Brain pericyte (primary cell): ENCODE measurements around the gene TEX261.
"Not testable (repeated sequence)": the region's sequence is repeated elsewhere in the genome, so short reads cannot be mapped to it uniquely, and the experiment has no call there.

Experiments
- DNase-seq: peaks from one replicate; pipeline ENCODE4 v3.0.0-alpha.2; 2012; ENCODE audit warnings: low read depth, low spot score

Gene TEX261

DNA sequence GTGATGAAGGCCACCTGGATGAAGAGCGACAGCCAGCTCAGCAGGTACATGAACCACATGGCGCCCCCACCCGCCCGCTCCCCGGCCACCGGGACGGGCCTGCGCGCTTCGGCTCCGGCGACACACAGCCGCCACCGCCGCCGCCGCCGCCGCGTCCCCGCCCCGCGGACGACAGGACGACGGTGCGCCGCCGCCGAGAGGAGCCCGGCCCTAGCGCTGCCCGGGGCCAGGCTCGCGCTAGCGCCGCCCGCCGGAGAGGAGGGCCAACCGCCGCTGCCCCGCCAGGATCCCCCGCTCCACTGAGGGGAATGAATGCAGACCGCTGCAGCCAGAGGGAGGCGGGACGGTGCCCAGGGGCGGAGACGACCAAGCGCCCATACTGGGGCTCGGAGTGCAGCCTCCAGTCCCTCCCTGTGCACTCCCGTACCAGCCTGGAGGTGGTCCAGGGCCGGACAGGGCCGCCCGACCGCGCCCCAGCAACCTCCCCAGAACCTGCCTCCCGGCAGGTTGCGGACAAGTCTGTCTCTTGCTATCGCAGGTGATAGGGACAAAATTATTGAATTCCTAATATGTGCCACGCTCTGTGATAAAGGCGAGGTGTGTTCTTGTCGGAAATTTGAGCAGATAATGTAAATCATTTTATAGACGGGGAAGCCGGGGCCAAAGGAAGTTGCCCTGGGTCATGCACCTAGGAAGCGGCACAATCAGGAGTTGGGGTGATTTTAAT lies at the start of gene TEX261:
Gene TEX261 (minus strand): TSS at position 175 of the 727 bp plus-strand sequence. CDS start 116 bp downstream, at position 59.
- peak; percentile 44 for DNase-seq

DNA sequence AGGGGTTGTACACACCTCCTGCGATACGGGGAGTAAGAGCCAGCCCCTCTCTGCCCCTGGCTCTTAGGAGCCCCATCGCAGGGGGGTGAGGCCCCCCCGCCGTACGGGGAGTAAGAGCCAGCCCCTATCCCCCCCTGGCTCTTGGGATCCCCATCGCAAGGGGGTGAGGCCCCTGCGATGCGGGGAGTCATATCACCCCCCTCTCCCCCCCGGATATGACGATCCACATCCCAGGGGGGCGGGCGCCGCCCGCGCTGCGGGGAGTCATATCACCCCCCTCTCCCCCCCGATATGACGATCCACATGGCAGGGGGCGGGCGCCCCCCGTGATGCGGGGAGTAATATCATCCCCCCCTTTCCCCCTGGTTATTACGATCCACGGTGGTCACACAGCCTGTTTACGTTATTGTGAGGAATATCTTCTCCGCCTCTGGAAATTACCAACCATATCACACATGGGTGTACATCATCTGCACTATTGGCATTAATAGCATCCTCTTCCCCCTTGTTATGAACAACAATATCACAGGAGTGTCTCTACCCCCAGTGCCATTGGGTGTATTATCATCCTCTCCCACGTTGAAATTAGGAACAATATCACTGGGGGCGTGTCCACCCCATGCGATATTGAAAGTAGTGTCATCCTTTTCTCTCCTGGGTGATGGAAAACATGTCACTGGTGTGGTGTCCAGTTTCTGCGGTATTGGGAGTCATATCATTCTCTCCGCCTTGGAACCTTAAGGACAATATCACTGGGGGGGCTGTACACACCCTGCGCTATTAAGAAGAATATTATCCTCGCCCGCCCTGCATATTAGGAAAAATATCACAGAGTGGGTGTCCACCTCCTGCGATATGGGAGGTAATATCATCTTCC lies 49.1 kb upstream of the TEX261 start:
- DNase-seq: no peak

DNA sequence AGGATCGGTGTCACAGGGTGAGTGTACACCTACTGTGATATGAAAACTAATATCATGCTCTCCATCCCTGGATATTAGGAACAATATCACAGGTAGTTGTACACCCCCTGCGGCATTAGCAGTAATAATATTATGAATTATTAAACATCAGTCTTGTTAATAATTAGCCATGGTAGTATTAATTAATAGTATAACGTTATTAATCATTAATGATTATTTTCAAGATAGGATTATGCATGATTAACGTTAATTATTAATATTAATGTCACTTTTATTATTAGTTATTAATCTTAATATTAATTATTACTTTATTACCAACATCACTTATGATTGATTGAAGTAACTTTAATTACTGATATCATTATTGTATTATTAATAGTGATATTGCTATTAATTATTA lies 47.6 kb upstream of the TEX261 start:
- DNase-seq: no peak

DNA sequence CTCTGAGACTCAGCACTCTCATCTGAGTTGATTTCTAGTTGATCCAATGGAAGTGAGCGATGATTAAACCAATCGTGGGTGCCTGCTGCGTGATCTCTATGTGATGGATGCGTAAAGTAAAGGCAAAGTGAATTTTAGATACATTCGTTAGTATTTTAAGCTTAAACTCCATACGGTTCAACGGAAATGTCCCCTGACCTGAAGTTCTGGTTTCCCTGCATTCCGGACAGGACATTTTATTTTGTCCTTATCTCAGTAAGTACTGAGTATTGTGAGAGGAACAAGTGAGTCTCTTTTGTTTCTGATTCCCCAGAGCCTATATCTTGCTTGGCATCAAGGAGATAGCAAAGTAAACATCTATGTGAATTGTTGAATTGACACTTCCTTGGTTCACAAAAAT lies 41.6 kb upstream of the TEX261 start:
- not testable (repeated sequence) for DNase-seq

DNA sequence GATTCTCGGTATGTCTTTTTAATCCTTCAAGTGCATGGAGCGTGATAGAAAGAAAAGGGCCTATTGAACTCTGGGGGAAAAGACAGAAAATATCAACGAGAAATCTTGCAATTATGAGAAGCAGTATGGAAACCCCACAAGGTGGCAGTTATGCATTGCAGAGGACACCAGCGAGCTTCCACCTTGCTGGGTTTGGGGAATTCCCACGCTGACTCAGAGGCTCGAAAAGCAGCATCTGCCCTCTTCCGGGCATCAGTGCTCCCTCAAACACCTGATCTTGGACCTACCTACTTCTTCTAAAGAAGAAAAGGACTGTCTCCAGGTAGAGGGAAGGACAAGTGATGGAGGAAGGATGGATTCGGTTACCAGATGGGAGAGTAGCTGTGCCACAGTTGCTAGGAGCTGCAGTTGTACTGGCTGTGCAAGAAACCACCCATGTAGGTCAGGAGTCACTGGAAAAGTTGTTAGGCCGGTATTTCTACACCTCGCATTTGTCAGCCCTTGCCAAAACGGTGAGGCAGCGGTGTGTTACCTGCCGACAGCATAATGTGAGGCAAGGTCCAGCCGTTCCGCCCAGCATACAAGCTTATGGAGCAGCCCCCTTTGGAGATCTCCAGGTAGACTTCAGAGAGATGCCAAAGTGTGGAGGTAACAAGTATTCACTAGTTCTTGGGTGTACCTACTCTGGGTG lies 29.0 kb upstream of the TEX261 start:
- DNase-seq: not testable (repeated sequence)

DNA sequence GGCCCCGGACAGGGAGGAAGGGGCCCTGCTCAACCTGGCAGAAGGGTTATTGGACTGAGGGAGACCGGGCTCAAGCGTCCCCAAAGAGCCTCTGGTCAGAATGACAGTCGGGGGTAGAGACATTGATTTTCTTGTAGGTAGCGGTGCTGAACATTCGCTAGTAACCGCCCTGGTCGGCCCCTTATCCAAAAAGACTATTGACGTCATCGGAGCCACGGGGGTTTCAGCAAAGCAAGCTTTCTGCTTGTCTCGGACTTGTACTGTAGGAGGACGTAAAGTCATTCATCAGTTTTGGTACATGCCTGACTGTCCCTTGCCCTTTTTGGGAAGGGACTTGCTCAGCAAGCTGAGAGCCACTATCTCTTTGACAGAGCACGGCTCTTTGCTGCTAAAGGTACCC lies 26.7 kb upstream of the TEX261 start:
- not testable (repeated sequence) for DNase-seq

DNA sequence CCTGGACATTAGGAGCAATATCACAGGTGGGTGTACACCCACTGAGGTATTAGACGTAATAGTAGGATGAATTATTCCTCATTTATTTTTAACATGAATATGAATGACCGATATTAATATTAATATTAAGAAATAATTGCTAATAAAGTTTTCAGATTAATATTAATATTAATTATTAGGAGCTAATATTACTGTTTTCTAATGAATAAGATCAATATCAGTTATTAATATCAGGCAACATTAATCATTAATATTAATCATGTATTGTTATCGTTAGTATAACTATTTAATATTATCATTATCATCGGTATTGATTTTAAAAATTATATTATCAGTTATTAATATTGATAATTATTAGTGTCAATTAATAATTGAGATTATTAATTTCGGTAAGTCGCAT lies 25.3 kb upstream of the TEX261 start:
- not testable (repeated sequence) for DNase-seq

DNA sequence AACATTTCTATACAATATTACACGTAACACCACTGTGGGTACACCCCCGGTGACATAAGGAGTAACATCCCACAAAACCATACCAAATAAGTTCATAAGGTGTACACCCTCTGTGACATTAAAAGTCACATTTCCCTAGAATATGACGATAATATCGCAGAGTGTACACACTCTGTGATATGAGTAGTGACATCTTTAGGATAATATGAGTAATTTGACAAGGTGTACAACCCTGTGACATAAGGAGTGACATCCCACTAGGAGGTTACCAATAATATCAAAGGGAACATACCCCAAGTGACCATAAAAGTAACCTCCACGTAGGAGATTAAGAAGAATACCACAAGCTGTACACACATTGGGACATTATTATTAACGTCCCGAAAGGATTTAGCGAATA lies 24.0 kb upstream of the TEX261 start:
- DNase-seq: no peak

DNA sequence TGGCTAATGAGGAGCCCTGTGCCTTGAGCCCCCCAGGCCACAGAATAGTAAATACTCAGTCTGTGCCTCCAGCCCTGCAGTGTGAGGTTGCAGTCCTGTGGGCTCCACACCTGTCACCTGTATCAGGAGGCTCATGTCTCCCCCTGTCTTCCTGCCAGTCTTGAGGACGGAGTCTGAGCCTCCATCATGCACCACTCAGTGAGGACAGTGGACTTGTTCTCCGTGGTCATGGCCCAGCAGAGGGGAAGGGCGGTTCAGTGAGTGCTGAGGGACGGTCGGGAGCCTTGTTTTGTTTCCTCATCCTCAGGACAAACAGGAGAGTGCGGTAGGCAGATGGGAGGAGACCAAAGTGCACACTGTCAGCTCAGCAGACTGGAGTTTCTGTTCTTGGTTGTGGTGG lies 17.1 kb upstream of the TEX261 start:
- DNase-seq: not testable (repeated sequence)

DNA sequence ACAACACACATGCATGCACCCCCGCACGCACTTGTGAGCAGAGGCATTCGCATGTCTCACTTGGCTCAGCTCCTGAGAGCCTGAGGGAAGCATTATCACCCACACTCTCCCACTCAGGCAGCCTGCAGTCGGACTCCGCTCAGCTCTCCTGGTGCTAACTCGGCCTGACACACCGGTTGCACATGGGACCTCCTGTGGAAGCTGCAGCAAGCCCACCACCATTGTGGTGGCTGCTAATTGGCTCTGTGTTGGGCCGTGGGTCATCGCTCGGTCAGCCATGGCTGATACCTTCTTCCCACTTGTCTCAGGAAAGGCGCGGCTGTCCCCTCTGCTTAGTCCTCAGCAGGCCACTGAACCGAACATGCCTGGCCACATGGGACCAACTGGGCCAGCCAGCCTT lies 13.7 kb upstream of the TEX261 start:
- DNase-seq: no peak

DNA sequence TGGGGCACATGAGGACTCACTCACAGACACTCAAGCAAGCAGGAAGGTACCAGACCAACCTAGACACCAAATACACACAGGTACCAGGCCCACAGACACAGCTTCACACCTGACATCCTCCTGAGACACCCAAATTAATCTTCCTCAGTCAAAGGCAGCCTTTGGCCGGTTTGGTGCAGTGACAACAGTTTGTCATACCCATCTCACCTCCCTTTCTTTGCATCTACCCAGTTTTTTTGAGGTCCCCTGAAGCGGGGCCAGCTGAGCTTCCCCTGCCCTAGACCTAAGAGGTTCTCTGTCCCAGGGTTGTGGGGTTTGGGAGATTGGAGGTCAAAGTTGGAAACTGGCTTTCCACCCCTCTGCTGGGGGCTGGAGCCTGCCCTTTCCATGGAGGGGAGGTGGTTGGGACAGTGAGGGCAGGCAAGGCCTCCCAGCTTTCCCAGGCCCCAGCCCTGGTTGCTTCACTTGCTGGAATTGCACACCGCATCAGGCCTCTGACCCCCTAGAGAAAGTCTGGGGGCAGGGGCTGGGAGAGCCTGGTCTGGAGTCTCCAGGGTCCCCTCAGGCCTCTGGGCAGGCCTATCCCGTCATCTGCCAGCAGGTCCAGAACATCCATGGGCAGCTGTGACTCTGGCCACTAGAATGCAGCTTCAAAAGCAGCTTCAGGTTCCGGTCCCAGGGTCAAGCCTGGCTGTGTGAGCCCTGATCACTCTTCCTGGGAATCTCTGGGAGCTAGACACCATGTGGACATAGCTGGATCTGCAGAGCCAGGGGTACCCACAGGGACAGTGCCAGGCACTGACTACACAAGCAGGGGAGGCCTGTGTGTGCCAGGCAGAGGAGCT lies 12.5 kb upstream of the TEX261 start:
- no peak for DNase-seq

DNA sequence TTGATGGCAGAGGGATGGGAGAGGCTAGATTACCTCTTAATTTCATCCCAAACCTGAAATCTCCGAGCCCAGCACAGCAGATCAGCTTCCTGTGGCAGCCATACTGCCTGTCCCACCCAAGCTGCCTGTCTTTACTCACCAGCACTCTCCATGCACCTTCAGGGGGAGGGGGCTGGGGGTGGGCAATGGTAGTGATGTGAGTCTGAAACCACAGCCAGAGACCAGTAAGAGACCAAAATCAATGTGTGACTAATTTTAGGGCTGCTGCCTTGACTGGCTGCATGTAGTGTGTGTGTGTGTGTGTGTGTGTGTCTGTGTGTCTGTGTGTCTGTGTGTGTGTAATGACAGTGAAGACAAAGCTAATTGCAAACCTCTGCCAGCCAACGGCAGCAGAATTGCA lies 11.7 kb upstream of the TEX261 start:
- no peak for DNase-seq

DNA sequence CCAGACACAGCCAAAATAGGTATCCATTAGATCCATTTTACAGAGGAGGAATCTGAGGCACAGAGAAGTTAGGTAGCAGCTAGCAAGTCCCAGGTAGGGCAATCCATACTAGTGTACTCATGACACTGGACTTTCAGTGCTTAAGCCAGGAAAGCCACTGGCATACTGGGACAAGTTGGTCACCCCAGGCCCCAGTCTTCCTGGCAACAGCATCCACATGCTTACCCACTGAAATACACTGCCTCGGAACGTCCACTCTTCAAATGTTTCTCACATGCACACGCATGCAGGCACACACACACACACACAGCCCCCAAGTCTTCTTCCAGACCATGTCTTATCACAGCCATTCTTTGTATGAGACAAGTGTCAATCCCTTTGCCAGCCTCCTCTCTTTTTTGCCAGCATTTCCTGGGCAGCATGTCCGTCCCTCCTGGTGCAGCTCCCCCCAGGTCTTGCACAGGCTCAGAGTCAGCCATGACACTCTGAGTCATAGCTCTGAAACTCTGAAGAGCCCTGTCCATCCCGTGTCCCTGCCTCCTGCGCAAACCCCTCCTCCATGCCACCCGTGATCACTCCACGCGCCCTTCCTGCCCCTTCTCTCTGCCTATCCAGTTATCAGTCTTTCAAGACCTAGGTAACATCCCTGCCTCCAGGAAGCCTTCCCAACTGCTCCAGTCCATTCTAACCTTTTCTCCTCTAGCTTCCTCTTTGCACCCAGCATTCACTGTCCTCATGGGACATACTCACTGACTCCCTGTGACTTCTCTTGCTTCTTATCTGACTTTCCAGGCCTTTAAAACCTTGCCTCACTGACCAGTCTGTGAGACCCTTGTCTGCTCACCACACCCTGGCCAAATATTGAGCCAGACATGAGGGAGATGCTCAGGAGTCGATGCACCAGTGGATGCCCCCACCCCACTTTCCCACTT lies 10.9 kb upstream of the TEX261 start:
- no peak for DNase-seq

DNA sequence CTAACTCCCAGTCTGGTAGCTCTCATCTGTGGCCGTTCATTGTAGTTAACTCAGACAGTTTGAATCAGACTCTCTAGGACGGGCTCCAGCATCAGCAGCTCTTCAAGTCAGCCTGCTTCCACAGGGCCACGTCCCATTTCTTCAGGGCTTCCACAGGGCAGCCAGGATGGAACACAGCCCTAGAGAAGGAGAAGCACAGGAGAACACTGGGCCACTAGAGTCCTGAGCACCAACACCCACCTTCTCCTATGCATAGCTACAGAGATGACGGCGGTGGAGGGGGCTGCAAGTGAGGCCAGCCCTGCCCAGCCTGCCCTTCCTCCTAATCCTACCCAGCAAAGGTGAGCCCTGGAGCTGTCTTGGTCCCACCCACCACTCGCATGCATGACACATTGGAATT lies 10.2 kb upstream of the TEX261 start:
- no peak for DNase-seq

DNA sequence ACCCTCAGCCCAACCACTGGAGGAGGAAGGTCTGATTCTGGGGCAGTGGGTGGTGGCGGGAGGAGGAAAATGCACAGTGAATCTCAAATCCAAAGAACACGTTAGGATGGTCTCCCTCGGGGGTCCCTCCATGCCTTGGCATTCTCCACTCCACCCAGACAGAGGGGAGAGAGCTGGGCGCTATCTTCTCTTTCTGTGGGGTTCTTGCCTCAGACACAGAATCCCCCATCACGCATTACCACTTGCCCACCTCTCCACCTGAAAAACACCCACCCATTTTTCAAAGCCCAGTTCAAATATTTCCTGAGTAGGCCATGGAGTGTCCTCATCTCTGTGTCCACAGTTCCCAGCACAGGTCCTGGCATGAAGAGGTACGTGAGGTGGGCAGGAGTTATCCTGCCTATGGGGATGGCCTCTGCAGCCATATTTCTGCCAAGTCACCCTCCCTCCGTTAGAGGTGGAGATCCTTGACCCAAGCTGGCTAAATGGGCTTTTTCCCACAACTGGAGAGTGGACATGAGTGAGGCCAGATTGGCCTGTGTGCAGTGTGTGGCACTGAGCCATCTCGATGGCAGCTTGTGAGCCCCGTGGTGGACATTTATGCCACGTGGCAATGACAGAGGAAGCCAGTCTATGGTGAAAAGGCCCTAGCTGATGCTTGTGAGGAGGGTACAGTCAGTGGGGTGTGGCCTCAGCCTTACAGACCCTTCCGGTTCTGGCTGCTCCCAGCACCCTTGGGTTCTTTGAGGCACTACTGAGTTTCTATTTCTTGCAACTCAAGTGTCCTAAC lies 9.5 kb upstream of the TEX261 start:
- no peak for DNase-seq

DNA sequence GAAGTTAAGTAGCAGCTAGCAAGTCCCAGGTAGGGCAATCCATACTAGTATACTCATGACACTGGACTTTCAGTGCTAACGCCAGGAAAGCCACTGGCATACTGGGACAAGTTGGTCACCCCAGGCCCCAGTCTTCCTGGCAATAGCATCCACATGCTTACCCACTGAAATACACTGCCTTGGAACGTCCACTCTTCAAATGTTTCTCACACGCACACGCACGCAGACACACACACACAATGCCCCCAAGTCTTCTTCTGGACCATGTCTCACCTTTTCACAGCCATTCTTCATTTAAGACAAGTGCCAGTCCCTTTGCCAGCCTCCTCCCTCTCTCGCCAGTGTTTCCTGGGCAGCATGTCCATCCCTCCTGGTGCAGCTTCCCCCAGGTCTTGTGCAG lies 8.7 kb upstream of the TEX261 start:
- DNase-seq: no peak

DNA sequence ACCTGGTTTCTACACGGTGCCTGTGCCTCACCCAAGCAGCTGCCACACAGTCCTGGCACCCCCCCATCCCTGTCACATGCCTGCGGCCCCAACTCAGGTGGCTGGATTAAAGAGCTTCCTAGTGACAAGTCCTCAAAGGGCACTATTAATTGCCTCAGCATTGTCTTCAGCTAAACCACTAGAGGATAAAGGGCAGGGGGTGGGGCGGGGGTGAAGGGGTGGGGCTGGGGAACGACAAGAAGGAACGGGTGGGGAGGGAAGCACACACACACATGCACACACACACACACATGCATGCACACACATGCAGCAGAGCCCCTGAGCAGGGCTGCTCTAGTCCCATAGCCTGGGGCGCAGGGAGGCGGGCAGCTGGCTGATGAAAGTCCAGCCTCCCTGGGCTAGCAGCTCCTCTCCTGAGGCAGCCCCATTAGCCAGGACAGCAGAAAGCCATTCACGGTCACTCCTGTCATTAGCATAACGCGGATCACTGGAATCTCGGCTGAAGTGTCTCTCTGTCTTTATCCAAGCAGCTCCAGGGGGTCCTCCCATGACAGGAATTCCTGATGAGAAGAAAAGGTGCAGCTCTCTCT lies 7.4 kb upstream of the TEX261 start:
- DNase-seq: no peak

DNA sequence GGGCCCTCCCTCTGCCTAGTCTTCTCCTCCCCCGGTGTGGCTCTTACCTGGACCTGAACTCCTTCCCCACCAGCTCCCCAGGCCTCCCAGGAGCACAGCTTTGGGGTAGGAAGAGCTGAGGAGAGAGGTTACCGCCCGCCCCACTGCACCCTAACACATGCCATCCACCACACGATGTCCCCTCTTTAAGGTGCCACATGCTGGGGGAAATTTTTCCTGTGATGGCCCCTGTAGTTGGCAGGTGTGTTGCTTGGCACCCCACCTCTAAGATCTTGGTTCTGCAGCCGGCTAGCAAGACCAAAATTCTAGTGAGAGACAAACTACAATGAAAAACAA lies 6.9 kb upstream of the TEX261 start:
- no peak for DNase-seq
